GM12801 (cell line): ENCODE data around the gene MIX23.

Source experiments
- TF ChIP-seq, protein P1 (sequence below): IDR thresholded peaks from one replicate; pipeline ENCODE4 v1.5.1; 2011; ENCODE audit warnings: control low read depth; ENCODE audit not compliant: insufficient read length; ENCODE audit errors: extremely low read depth

MIX23 gene

DNA sequence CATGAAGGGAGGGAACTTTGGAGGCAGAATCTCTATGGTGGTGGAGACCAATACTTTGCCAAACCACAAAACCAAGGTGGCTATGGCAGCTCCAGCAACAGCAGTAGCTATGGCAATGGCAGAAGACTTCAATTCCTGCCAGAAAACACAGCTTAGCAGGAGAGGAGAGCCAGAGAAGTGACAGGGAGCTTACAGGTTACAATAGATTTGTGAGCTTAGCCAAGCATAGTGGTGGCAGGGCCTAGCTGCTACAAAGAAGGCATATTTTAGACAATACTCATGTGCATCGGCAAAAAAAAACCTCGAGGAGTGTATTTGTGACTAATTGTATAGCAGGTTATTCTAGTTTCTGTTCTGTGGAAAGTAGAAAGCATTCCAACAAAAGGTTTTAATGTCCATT lies 64.4 kb downstream of the MIX23 start:
- TF ChIP-seq, protein P1, sequence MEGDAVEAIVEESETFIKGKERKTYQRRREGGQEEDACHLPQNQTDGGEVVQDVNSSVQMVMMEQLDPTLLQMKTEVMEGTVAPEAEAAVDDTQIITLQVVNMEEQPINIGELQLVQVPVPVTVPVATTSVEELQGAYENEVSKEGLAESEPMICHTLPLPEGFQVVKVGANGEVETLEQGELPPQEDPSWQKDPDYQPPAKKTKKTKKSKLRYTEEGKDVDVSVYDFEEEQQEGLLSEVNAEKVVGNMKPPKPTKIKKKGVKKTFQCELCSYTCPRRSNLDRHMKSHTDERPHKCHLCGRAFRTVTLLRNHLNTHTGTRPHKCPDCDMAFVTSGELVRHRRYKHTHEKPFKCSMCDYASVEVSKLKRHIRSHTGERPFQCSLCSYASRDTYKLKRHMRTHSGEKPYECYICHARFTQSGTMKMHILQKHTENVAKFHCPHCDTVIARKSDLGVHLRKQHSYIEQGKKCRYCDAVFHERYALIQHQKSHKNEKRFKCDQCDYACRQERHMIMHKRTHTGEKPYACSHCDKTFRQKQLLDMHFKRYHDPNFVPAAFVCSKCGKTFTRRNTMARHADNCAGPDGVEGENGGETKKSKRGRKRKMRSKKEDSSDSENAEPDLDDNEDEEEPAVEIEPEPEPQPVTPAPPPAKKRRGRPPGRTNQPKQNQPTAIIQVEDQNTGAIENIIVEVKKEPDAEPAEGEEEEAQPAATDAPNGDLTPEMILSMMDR = no peak

DNA sequence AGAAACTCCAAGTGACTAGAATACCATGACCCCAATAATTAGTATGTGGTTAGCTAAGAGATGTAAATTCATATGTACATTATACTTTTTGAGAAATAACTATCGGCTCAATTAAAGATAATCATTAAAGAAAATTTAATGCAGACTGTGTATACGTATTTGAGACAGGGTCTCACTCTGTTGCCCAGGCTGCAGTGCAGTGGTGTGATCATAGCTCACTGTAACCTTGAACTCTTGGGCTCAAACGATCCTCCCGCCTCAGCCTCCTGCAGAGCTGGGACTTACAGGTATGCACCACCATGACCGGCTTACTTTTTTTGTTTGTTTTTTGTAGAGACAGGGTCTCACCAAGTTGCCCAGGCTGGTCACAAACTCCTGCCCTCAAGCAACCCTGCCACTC lies 66.7 kb downstream of the MIX23 start:
- TF ChIP-seq, protein P1 = no peak

DNA sequence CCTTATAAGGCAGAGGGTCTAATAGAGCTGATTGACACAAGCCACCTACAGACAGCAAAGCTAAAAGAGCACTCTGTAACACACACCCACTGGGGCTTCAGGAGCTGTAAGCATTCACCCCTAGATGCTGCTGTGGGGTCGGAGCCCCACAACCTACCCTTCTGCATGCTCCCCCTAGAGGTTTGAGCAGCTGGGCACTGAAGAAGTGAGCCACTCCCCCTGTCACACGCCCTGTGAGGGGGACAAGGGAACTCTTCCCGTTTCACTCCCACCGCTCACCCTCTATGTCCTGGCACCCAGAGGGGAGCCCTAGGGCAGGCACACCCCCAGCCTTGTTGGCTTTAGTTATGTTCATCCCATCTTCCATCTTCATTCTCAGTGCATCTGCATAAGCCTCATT lies 67.4 kb downstream of the MIX23 start:
- TF ChIP-seq, protein P1 = no peak

DNA sequence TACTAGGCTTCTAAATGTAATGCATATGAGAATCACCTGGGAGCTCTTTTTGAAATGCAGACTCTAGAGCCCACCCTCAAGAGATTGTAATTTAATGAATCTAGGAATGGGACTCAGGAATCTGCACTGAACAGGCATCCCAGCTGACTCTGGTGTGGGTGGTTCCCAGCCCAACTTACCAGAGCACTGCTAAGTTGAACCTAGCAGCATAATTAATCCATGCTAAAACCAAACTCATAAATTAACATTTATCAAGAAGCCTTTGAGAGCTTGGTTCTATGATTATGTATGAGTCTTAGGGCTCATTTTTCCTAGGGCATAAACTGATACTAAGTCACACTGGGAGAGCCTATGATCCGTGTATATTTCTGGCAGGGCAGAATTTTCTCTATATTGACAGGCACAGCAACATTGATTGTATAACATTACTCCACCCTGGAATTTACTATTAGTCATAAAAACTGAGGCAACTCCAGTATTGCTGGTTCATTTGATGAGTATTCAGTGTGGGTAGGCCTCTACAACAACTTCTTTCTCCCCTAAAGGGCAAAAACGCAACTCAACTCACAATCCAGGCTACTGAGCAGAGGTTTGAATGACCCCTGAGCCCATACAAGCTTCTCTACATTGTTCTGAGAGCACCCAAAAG lies 68.7 kb downstream of the MIX23 start:
- TF ChIP-seq, protein P1 = no peak

DNA sequence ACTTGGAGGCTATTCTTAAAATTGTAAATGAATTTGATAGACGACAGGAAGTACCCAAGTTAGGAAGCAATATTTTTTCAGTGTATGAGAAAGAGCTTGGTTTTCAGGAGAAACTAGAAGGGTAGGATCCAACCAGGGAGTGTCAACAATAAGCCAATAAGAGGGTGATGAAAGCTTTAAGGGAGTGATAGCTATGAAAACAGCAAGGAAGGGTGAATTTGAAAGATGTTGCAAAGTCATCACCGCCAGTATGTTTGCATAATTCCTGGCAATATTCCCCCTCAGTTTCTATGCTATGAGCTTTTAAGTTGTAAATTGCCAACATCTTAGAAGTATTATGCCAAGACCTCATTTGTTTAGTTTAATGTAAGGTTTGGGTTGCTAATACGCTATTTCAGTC lies 69.8 kb downstream of the MIX23 start:
- TF ChIP-seq, protein P1 = no peak

DNA sequence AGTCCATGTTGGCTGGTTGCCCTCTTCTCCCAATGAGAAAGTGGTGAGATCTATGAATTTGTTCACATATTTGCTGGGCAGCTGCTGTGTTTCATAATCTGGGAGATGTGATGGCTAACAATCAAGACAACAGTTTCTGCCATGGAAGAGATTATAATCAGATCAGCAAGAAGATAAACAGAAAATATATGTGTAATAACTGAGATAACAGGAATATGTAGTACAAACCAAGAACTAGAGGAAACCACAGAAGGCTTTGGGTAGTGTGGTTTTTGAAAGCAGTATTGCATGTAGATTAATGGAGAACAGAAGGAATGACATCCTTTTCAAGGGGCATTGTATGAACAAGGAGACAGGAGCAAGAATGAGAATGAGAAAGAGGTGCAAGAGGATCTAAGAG lies 70.2 kb downstream of the MIX23 start:
- TF ChIP-seq, protein P1 = no peak

DNA sequence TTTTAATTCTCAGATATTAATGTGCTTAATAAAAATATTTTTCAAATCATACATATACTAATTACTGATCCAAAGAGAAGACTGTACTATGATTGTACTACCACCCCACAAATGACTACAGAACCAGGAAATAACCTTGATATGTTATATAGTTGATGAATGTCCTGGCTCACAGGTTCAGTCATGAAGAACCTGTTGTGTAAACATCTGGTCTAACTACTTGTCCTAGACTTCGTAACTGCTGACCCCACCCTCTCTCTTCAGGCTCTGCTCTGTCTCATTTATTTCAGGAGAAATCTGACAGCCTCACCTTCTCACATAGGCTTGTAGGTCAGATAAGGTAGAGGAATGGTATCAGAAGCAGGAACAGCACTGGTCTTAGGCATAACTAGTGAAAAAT lies 72.7 kb downstream of the MIX23 start:
- TF ChIP-seq, protein P1 = no peak
